Spleen (tissue), 7 donors: ENCODE data around the gene PACSIN1.

Experiments
- CTCF ChIP-seq, 11 experiments: fragments of 200-600 bp in 7 of 11; fragments of 450-650 bp in 4 of 11; sonication (generic) in 4 of 11; IDR thresholded peaks in 8 of 11; conservative IDR thresholded peaks in 3 of 11; 1 replicate in 7 of 11; 2 replicates in 4 of 11; pipeline versions ENCODE4 v1.4.0 to v1.8.0; 2016 to 2021; ENCODE audit warnings: antibody characterized with exemption in 11 of 11, inconsistent platforms in 4 of 11, mild to moderate bottlenecking in 1 of 11
- POLR2A ChIP-seq, 3 donors: fragments of 450-650 bp; IDR thresholded peaks; one replicate each; pipeline ENCODE4 v1.5.1; 2017; ENCODE audit warnings: antibody characterized with exemption in 3 of 3, mild to moderate bottlenecking in 1 of 3
- POLR2AphosphoS5 ChIP-seq, 3 donors: sonication (generic); formaldehyde crosslinking; IDR thresholded peaks; one replicate each; pipeline ENCODE4 v1.5.1; 2017; ENCODE audit warnings: antibody characterized with exemption in 3 of 3
- donor health status: DM: no; HTN: no; CAD: no; lungs with moderate emphysema.
- donor health status: DM: no; HTN: no; CAD: no.
- donor health status: DM: no; HTN: no; CAD: no.

- TF ChIP-seq CTCF (IDR thresholded peaks at IDR 0.05 in 8 of 11, conservative IDR thresholded peaks at IDR 0.05 in 3 of 11) (no peak), POLR2AphosphoS5 (IDR thresholded peaks at IDR 0.05) (no peak), POLR2A (IDR thresholded peaks at IDR 0.05) (no peak)
Observed at GRCh38 chr6:34535199-34535598, 69.3 kb downstream of the PACSIN1 start.
